NT2/D1 (cell line): ENCODE measurements around the gene LSP1.

ENCODE experiments used
- SUZ12 ChIP-seq: IDR thresholded peaks from 2 replicates; pipeline ENCODE4 v1.6.1; 2011; ENCODE audit not compliant: insufficient read length, insufficient read depth; ENCODE audit errors: extremely low read depth
- YY1 ChIP-seq: IDR thresholded peaks from 2 replicates; pipeline ENCODE4 v1.6.1; 2011; ENCODE audit not compliant: insufficient read length, insufficient read depth
- ZNF274 ChIP-seq: IDR thresholded peaks from 2 replicates; pipeline ENCODE4 v1.6.1; 2011; ENCODE audit warnings: mild to moderate bottlenecking, low read depth, low read length

DNA sequence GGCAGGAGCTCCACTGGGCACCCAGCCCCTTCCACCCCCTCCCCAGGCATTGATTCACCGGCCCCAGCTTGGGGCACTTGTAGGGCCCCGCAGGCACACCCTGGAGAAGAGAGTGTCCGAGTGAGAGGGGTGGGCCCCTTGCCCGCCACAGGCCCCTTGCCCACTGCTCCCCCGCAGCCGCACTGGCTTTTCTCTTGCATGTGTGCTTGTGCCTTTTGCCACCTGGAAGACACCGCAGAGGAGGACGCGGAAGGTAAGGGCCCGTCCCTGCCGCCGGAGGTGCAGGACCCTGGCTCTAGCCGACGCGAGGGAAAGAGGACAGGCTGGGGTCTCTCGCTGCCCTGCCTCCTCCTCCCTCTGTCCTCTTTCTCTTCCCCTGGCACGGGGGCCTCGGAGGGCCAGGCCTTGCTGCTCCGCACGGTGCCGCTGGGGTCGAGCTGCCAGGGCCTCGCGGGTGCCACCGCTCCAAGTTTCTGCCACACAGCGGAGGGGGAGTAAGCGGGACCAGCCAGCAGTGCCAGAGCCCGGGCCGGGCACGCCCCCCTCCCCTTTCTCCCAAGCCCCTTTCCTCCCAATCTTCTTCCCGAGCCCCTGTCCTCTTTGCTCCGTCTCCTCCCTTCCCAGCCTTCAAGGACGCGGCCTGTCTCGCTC, 76.1 kb downstream of the LSP1 start:
- TF ChIP-seq YY1 (no peak), ZNF274 (no peak), SUZ12 (no peak)
